Stimulated activated CD4-positive, alpha-beta T cell treated with anti-CD3 and anti-CD28 coated beads, Interleukin-2, amount 100 ng/mL, for 24 hours (primary cell): ENCODE measurements around the gene NIPA2.

Experiments used
- DNase-seq, 2 donors: peaks; one replicate each; pipeline ENCODE4 v3.0.0-alpha.2; 2020

Gene NIPA2

GRCh38 chr15:22880068-22880980 lies 41.9 kb downstream of the NIPA2 start:
- DNase-seq, result no peak

- DNase-seq, result no peak
These were observed 42.7 kb downstream of the NIPA2 start for GRCh38 chr15:22880981-22881738.

DNA sequence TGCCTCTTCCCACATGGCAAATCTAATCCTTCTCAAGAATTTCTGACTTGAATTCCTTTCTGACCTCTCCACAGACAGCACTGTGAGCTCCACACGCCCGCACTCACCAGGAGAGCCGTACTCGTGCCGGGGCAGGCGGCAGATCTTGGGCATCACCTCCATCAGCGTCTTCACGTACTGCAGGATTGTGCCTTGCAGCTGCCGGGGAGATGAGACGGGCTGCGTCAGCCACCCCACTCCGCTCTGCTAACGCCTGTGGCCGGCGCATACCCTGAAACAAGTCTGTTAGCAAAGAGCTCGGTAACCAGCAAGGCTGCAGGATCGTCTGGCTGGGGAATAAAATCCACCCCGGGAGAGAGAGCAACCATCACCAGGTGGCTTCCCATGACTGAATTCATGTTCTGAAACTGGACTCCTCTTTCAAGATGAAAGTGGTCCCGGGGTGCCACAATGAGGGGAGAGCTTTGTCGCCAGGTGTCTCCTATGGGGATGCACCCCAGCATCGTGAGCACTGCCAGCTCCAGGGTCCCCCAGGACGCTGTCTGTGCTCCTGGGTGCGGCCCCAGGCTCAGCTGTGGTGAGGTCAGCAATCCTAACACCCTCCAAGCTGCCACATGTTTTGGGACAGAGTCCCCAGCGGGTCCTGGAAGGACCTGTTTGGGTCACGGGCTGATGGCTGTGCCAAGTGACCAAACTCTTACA lies 43.4 kb downstream of the NIPA2 start:
- no peak for DNase-seq

DNA sequence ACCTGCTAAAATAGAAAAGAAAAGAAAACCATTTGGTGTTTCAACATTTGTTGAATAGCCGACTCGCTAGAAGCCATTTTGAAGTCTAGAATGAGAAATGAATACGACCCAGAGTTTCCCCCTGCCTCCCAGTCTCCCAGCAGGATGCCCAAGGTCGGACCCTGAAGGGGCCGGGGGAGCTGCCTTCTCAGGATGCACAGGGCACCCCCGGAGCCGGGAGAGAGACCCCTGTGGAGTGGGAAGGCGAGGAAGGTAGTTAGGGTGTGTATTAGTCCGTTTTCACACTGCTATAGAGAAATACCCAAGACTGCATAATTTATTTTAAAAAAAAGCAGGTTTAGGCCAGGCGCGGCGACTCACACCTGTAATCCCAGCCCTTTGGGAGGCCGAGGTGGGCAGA lies 44.7 kb downstream of the NIPA2 start:
- no peak for DNase-seq

- peak in 1 of 2 donors; percentile 20 for DNase-seq
These were observed 45.9 kb downstream of the NIPA2 start for GRCh38 chr15:22884344-22884743.

GRCh38 chr15:22885120-22885519 lies 46.7 kb downstream of the NIPA2 start:
- no peak for DNase-seq

DNA sequence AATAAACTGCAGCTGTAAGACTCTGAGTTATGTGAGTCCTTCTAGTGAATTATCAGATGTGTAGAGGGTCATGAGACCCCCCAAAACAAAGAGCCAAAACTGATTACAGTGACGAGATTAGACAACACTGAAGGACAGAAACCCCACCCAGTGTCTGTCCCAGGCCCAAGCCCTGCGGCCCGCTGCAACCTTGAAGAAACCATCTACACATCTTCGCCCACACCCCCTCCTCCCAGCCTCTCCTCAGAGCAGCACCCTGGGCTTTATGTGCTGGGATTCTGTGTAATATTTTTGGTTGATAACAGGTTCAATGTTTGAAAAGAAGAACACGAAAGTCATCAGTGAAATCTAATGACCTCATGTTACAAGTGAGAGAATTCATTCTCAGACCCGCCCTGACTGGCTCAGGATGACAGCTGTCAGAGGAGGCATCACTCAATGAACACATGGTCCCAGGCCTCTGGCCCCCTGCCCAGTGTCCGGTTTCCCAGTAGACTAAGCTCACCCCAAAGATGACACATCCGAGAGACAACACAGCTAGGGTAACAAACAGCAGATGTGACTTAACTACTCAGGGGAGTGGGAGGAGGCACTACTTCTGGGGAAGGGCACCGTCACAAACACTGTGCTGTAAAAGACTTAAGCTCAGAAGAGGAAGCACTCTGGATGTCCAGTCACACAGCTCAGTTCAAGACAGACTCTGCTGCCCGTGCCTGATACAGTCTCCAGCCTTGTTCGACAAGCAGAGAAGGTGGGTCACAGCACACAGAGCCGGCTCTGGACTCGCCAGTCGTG lies 48.9 kb downstream of the NIPA2 start:
- no peak for DNase-seq

- no peak for DNase-seq
These were observed 49.8 kb downstream of the NIPA2 start for GRCh38 chr15:22888120-22888859.

GRCh38 chr15:22889146-22889818 lies 50.8 kb downstream of the NIPA2 start:
- no peak for DNase-seq

GRCh38 chr15:22890296-22890695 lies 51.8 kb downstream of the NIPA2 start:
- DNase-seq, result no peak

- DNase-seq, result no peak
These were observed 53.2 kb downstream of the NIPA2 start for GRCh38 chr15:22891426-22892210.

DNA sequence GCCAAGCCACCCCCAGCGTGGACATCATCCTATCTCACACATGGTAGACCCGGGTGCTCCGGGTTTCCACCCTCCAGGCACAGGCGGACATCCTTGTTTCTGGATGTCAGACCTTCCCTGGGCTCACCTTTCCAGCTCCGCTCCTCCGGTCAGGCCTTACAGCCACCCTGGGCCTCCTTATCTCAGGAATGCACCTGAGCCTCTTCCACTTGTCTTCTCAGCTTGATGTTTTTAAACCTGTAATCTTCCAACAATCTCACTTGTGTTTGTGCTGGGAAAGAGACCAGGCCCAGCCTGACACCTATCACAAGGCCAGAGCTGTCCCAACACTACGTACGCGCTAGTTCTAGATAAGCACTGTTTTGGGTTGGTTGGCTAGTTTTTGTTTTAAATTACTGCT lies 53.9 kb downstream of the NIPA2 start:
- no peak for DNase-seq

DNA sequence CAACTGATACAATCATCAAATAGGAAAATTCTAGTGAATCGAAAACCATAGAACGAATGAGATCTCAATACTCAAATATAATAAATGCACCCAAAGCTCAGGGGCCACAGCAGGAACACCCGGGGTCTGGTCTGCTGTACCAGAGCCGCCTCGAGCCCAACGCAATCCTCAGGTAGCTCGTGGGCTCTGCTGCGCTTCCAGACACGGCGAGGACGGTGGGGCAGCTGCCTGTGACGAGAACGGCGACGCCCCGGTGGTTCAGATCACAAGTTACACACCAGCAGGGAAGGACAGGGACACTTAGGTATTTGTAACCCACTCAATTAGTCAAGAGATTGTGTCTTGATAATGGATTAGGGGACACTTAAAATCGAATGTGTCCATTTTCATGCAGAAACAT lies 54.6 kb downstream of the NIPA2 start:
- DNase-seq, result no peak

DNA sequence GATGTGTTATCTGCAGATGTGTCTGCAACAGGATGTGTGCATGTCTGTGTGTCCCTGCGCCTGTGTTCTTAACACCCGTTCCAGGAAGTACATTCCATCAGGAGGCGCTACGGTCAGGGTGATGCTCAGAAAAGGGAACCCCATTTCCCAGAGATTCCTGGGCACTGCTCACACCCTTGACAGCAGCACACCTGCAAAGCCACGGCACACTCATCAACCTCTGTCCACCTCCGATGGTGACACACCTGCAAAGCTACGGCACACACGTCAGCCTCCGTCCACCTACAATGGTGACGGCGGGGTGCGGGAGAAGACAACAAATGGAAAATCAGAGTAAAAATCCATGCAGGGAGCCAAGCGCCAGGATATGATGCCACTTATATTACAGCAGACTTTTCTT lies 55.4 kb downstream of the NIPA2 start:
- no peak for DNase-seq

DNA sequence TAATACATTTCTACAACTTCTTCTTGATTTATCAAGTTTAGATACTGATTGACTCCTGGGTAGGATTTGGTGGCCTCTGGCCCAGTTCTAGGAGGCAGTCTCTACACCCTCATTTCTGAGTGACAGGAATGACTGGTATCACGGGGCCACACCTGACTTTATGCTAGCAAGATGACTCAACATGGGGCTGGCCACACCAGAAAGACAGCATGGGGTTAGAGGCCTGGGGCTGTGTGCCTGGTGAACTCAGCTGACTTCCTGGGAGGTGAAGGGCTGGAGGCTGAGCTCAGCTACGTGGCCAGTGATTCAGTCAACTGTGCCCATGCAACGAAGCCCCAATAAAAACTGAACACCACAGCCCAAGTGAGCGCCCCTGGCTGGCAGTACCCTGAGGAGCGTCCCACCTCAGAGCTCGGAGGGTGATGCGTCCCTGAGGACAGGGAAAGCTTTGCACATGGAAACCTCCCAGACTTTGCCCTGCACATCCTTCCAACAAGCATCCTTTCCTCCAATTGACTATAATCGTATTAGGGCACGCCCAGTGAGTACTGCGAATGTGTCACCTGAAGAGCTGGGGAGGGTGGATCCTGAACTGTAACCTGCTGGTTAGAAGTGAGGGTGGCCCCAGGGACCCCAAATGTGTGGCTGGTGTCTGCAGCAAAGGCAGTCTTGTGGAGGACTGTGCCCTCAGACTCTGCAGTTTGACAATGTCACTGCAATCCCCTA lies 57.2 kb downstream of the NIPA2 start:
- peak in 1 of 2 donors; percentile 13 for DNase-seq

GRCh38 chr15:22902046-22902445 lies 63.6 kb downstream of the NIPA2 start:
- no peak for DNase-seq

DNA sequence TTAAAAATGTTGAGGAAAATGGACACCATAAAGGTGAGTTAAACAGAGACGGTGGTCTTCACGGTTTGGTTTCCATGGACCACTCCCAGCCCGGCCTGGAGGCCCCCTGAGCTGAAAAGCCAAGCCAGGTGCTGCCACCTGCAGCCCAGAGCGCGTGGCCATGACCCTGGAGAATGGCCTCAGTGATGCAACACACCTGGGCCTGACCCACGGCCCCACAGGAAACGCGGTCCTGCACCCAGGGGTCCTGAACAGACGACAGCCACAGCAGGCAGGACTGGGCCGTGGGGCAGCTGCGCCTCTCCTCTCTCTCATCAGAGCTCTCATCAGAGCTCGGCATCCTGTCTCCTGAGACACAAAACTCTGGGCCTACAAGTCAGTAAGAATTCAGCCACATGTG lies 64.1 kb downstream of the NIPA2 start:
- no peak for DNase-seq

DNA sequence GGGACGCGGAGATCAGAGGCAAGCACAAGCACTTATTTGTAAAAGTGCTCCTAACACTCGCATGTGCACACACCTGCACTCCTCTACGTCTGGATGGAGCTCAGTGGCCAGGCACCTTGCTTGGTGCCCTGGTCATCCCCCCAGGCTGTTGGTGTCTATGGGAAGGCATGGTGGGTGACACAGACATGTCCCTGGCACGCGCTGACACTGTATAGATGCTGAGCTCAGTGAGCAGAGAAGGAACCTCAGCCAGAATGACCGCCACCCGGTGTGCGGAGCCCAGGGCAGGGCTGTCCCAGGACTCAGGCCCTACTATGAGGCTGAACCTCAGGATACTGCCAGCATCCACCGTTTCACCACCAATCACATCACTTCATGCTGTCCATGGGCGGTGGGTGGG lies 64.5 kb downstream of the NIPA2 start:
- no peak for DNase-seq

DNA sequence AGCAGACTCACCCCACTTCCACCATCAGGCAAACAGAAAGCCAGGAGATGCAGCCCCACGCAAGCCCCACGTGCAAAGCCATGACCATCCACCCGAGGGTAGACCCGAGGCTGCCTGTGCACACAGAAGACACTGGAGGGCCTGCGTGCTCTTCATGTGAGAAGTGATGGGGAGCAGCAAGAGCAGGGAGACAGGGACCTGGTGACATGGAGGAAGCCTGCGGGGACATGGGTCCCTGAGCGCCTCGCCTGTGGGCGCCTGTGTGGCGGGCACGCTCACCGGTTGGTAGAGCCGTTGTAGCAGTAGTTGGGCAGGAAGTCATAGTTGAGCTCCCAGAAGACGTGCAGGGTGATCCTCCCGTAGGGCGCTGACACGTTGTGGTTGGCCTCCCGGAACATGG lies 65.0 kb downstream of the NIPA2 start:
- DNase-seq, result no peak
